22Rv1 (cell line): ENCODE data around the gene KIF6.

Experiments used
- H3K27ac ChIP-seq: fragments of 450-650 bp; 2 replicates; pipeline ENCODE4 v1.5.1; 2017
- CTCF ChIP-seq: fragments of 450-650 bp; IDR thresholded peaks from 2 replicates; pipeline ENCODE4 v1.5.1; 2017; ENCODE audit warnings: mild to moderate bottlenecking
- ZFX ChIP-seq: fragments of 450-650 bp; IDR thresholded peaks from 2 replicates; pipeline ENCODE4 v1.6.1; 2017; ENCODE audit warnings: antibody characterized with exemption, borderline replicate concordance

The KIF6 gene

GRCh38 chr6:39386487-39386886 is 338.7 kb downstream of the KIF6 start:
- TF ChIP-seq CTCF = no peak
- TF ChIP-seq ZFX = no peak

GRCh38 chr6:39381550-39382140 is 343.6 kb downstream of the KIF6 start:
- TF ChIP-seq ZFX (no peak), CTCF (no peak)
- H3K27ac ChIP-seq = no peak overlapping the region

More at GRCh38 chr6:39386487-39386886, 338.7 kb downstream of the KIF6 start:
- no peak overlapping the region for H3K27ac ChIP-seq

- H3K27ac ChIP-seq = no peak overlapping the region
- no peak for TF ChIP-seq CTCF
- no peak for TF ChIP-seq ZFX
Observed at GRCh38 chr6:39380837-39381549, 344.2 kb downstream of the KIF6 start.

- no peak overlapping the region for H3K27ac ChIP-seq
- no peak for TF ChIP-seq ZFX
Observed at GRCh38 chr6:39378960-39379425, 346.2 kb downstream of the KIF6 start.

GRCh38 chr6:39378175-39378959 is 346.8 kb downstream of the KIF6 start:
- no peak overlapping the region for H3K27ac ChIP-seq
- TF ChIP-seq ZFX = no peak
- no peak for TF ChIP-seq CTCF

GRCh38 chr6:39377539-39377950 is 347.7 kb downstream of the KIF6 start:
- H3K27ac ChIP-seq = no peak overlapping the region
- TF ChIP-seq CTCF (peak; percentile 69), ZFX (no peak)

GRCh38 chr6:39375405-39375804 is 349.8 kb downstream of the KIF6 start:
- no peak overlapping the region for H3K27ac ChIP-seq
- TF ChIP-seq CTCF (no peak), ZFX (no peak)
